ENCODE measurements around the gene TIPRL. TPM values are rescaled to one million over a fixed set of nuclear protein-coding genes. Genes with fewer than 3 reads are reported as not detected.

Gene TIPRL
- total RNA-seq, 1 experiment from 2014 or later = 50.0 TPM

GRCh38 chr1:168187177-168187576, 8.4 kb downstream of the TIPRL start:
- POLR2A ChIA-PET (ENCODE audit: low non-redundant PET) = no interaction called here
- Histone ChIP-seq H3K27me3 (replicated peaks; ENCODE audit: insufficient read depth, low read depth, low read length, poor library complexity) (no peaks in the 10 kb centered on the region), H3K27ac (ENCODE audit: low read depth, low read length, poor library complexity, severe bottlenecking) (no peak overlapping the region), H3K4me3 (ENCODE audit: low read depth, low read length, poor library complexity, severe bottlenecking) (no peak overlapping the region), H3K4me1 (ENCODE audit: insufficient read depth, low read length, poor library complexity, severe bottlenecking) (peaks cover 4% of the 10 kb centered on the region), H3K9me3 (ENCODE audit: low read depth, low read length, poor library complexity, severe bottlenecking) (no peaks in the 10 kb centered on the region), H3K36me3 (ENCODE audit: insufficient read depth, low read length, poor library complexity, severe bottlenecking) (no peaks in the 10 kb centered on the region)
- no TSS peak for BruUV-seq (replicated peaks)
- intact Hi-C loops (cut with micrococcal nuclease; ENCODE audit: unreplicated experiment) = no loop called here
- no peak for DNase-seq (ENCODE audit: low spot score)
- TF ChIP-seq EZH2 (IDR thresholded peaks at IDR 0.05; ENCODE audit: borderline replicate concordance, low read depth, low read length, poor library complexity, severe bottlenecking) = no peak
- TF ChIP-seq CTCF (conservative IDR thresholded peaks at IDR 0.05; ENCODE audit: low read depth, low read length) = no peak
- CTCF ChIA-PET = no interaction called here

GRCh38 chr1:168190403-168190802, 11.6 kb downstream of the TIPRL start:
- Histone ChIP-seq H3K4me3 (ENCODE audit: low read depth, low read length, poor library complexity, severe bottlenecking) (no peak overlapping the region), H3K9me3 (ENCODE audit: low read depth, low read length, poor library complexity, severe bottlenecking) (no peaks in the 10 kb centered on the region), H3K4me1 (ENCODE audit: insufficient read depth, low read length, poor library complexity, severe bottlenecking) (no peaks in the 10 kb centered on the region), H3K27me3 (replicated peaks; ENCODE audit: insufficient read depth, low read depth, low read length, poor library complexity) (no peaks in the 10 kb centered on the region), H3K36me3 (ENCODE audit: insufficient read depth, low read length, poor library complexity, severe bottlenecking) (no peaks in the 10 kb centered on the region), H3K27ac (ENCODE audit: low read depth, low read length, poor library complexity, severe bottlenecking) (no peak overlapping the region)
- no peak for DNase-seq (ENCODE audit: low spot score)
- intact Hi-C loops (cut with micrococcal nuclease; ENCODE audit: unreplicated experiment) = no loop called here
- TF ChIP-seq CTCF (conservative IDR thresholded peaks at IDR 0.05; ENCODE audit: low read depth, low read length) (no peak), EZH2 (IDR thresholded peaks at IDR 0.05; ENCODE audit: borderline replicate concordance, low read depth, low read length, poor library complexity, severe bottlenecking) (no peak)
- BruUV-seq (replicated peaks) = no TSS peak
- CTCF ChIA-PET = no interaction called here
- POLR2A ChIA-PET (ENCODE audit: low non-redundant PET) = no interaction called here

GRCh38 chr1:168195199-168196135, 16.7 kb downstream of the TIPRL start:
- Histone ChIP-seq H3K9me3 (ENCODE audit: low read depth, low read length, poor library complexity, severe bottlenecking) (no peaks in the 10 kb centered on the region), H3K4me3 (ENCODE audit: low read depth, low read length, poor library complexity, severe bottlenecking) (no peak overlapping the region), H3K27ac (ENCODE audit: low read depth, low read length, poor library complexity, severe bottlenecking) (no peak overlapping the region), H3K36me3 (ENCODE audit: insufficient read depth, low read length, poor library complexity, severe bottlenecking) (peaks cover 28% of the 10 kb centered on the region), H3K4me1 (ENCODE audit: insufficient read depth, low read length, poor library complexity, severe bottlenecking) (no peaks in the 10 kb centered on the region), H3K27me3 (replicated peaks; ENCODE audit: insufficient read depth, low read depth, low read length, poor library complexity) (no peaks in the 10 kb centered on the region)
- DNase-seq (ENCODE audit: low spot score) = no peak
- ChIA-PET POLR2A (ENCODE audit: low non-redundant PET) (no interaction called here), CTCF (no interaction called here)
- intact Hi-C loops (cut with micrococcal nuclease; ENCODE audit: unreplicated experiment) = no loop called here
- no TSS peak for BruUV-seq (replicated peaks)
- TF ChIP-seq CTCF (conservative IDR thresholded peaks at IDR 0.05; ENCODE audit: low read depth, low read length) (no peak), EZH2 (IDR thresholded peaks at IDR 0.05; ENCODE audit: borderline replicate concordance, low read depth, low read length, poor library complexity, severe bottlenecking) (no peak)
